Keratinocyte (primary cell): ENCODE results near the gene ZMIZ1.

Source experiments
- CTCF ChIP-seq, 3 experiments: IDR thresholded peaks in 1 of 3; conservative IDR thresholded peaks in 1 of 3; optimal IDR thresholded peaks in 1 of 3; 2 replicates in 2 of 3; 3 replicates in 1 of 3; pipeline versions ENCODE3 to v1.5.1; 2011; ENCODE audit warnings: low read length in 3 of 3, mild to moderate bottlenecking in 3 of 3, moderate library complexity in 2 of 3, control low read depth in 1 of 3, inconsistent platforms in 1 of 3; ENCODE audit not compliant: insufficient read depth in 2 of 3; ENCODE audit errors: extremely low read depth in 1 of 3
- EZH2 ChIP-seq: IDR thresholded peaks from one replicate; pipeline ENCODE4 v1.6.1; 2012; ENCODE audit warnings: inconsistent platforms, mild to moderate bottlenecking, low read length, moderate library complexity

GRCh38 chr10:79208251-79208983 is 139.7 kb downstream of the ZMIZ1 start:
- TF ChIP-seq EZH2 (no peak), CTCF (optimal IDR thresholded peaks at IDR 0.05 in 1 of 3, IDR thresholded peaks at IDR 0.05 in 1 of 3, conservative IDR thresholded peaks at IDR 0.05 in 1 of 3; ENCODE audit: extremely low read depth in 1 of 3, insufficient read depth in 2 of 3, low read length in 3 of 3) (no peak)
